GM12878 (cell line): Measurements from ENCODE around the gene RPL18. TPM values are rescaled to one million over a fixed set of nuclear protein-coding genes. Genes with fewer than 3 reads are reported as not detected.

ENCODE experiments used
- ATAC-seq: fragments of 200-7000 bp; cut with Tn5 transposase; 3 replicates; pipeline ENCODE4 v1.9.1; 2020; ENCODE audit warnings: mild to moderate bottlenecking, moderate library complexity
- BruUV-seq: library from RNA; stranded (reverse); fragments of 400-500 nt; replicated peaks from 2 replicates; lab custom pipeline; 2021; lab: Mats Ljungman, UMichigan
- CTCF ChIA-PET: fragments of 300-600 bp; sonication (Branson Sonifier 250); formaldehyde crosslinking; extraction: SDS; loops from one replicate; lab custom pipeline; 2021; ENCODE audit warnings: inconsistent platforms; lab: Yijun Ruan, JAX
- POLR2A ChIA-PET: fragments of 350-600 bp; formaldehyde crosslinking; extraction: SDS; loops from one replicate; lab custom pipeline; 2021; ENCODE audit warnings: inconsistent platforms; lab: Charles Lee
- RAD21 ChIA-PET: fragments of 300-600 bp; sonication (Branson Sonifier 250); formaldehyde crosslinking; loops from one replicate; lab custom pipeline; 2023; ENCODE audit warnings: antibody characterized with exemption; ENCODE audit not compliant: unreplicated experiment; lab: Charles Lee
- SMC1A ChIA-PET: fragments of 300-600 bp; sonication (Branson Sonifier 250); formaldehyde crosslinking; loops from one replicate; lab custom pipeline; 2023; ENCODE audit not compliant: unreplicated experiment, uncharacterized antibody; lab: Charles Lee
- DNase-seq: peaks from one replicate; pipeline ENCODE4 v3.0.0-alpha.2; 2011; ENCODE audit warnings: low read depth, low spot score
- FAIRE-seq: peaks from 3 replicates; lab custom pipeline; 2011; peaks lifted over from hg19 to GRCh38; lab: Jason Lieb, UNC
- H2AFZ ChIP-seq: 2 replicates; pipeline ENCODE4 v1.6.0; 2011; ENCODE audit warnings: low read depth, low read length, control low read depth; ENCODE audit not compliant: control insufficient read depth
- H3K27ac ChIP-seq: 2 replicates; pipeline ENCODE4 v1.5.1; 2011; ENCODE audit warnings: control low read depth; ENCODE audit not compliant: control insufficient read depth, insufficient read depth
- H3K27me3 ChIP-seq, 2 experiments: replicated peaks in 1 of 2; 2 replicates each; pipeline versions ENCODE4 v1.6.0 to v1.6.1; 2011; ENCODE audit warnings: low read length in 1 of 2; ENCODE audit not compliant: control insufficient read depth in 2 of 2, insufficient read depth in 2 of 2
- H3K36me3 ChIP-seq, 2 experiments: 2 replicates each; pipeline ENCODE4 v1.5.1; 2011; ENCODE audit warnings: low read length in 1 of 2; ENCODE audit not compliant: control insufficient read depth in 2 of 2, insufficient read depth in 2 of 2
- H3K4me1 ChIP-seq: 2 replicates; pipeline ENCODE4 v1.6.1; 2011; ENCODE audit warnings: mild to moderate bottlenecking, low read length, moderate library complexity, mixed read lengths; ENCODE audit not compliant: control insufficient read depth, insufficient read depth
- H3K4me2 ChIP-seq: 2 replicates; pipeline ENCODE4 v1.6.0; 2011; ENCODE audit warnings: control low read depth; ENCODE audit not compliant: control insufficient read depth, insufficient read depth
- H3K4me3 ChIP-seq: fragments of 200-600 bp; sonication (generic); 2 replicates; pipeline ENCODE4 v1.5.1; 2016
- H3K79me2 ChIP-seq: 2 replicates; pipeline ENCODE4 v1.6.0; 2011; ENCODE audit warnings: low read length; ENCODE audit not compliant: control insufficient read depth, insufficient read depth
- H3K9ac ChIP-seq: 2 replicates; pipeline ENCODE4 v1.8.0; 2011; ENCODE audit warnings: low read length, control low read depth, mixed read lengths; ENCODE audit not compliant: control insufficient read depth, insufficient read depth
- H3K9me3 ChIP-seq: replicated peaks from 3 replicates; pipeline ENCODE4 v1.5.1; 2011; ENCODE audit warnings: mild to moderate bottlenecking, low read length; ENCODE audit not compliant: control insufficient read depth, insufficient read depth
- H4K20me1 ChIP-seq: 2 replicates; pipeline ENCODE4 v1.6.0; 2011; ENCODE audit not compliant: control insufficient read depth, insufficient read depth
- JUNB ChIP-seq: IDR thresholded peaks from 2 replicates; pipeline ENCODE4 v1.6.1; 2016; ENCODE audit warnings: antibody characterized with exemption, mild to moderate bottlenecking
- MEF2A ChIP-seq: IDR thresholded peaks from 2 replicates; pipeline ENCODE4 v1.6.1; 2011; ENCODE audit warnings: low read depth, mild to moderate bottlenecking, low read length, moderate library complexity; ENCODE audit not compliant: insufficient read depth
- MTA3 ChIP-seq: IDR thresholded peaks from 2 replicates; pipeline ENCODE4 v1.6.1; 2012; ENCODE audit warnings: low read length, inconsistent platforms, borderline replicate concordance
- NR2F1 ChIP-seq: fragments of 450-650 bp; conservative IDR thresholded peaks from 2 replicates; pipeline ENCODE4 v1.6.1; 2017; ENCODE audit warnings: mild to moderate bottlenecking
- PML ChIP-seq: IDR thresholded peaks from 2 replicates; pipeline ENCODE4 v1.6.1; 2012; ENCODE audit warnings: low read length, inconsistent platforms
- YBX1 ChIP-seq: fragments of 450-650 bp; IDR thresholded peaks from 2 replicates; pipeline ENCODE4 v1.6.1; 2016; ENCODE audit warnings: antibody characterized with exemption
- ZBTB33 ChIP-seq: fragments of 450-650 bp; IDR thresholded peaks from 2 replicates; pipeline ENCODE4 v1.6.1; 2017; ENCODE audit warnings: mild to moderate bottlenecking
- ZNF274 ChIP-seq: IDR thresholded peaks from one replicate; pipeline ENCODE4 v1.8.0; 2011; ENCODE audit not compliant: insufficient read length, insufficient read depth
- WGBS: methylation state at CpG from one replicate; pipeline ENCODE4 v1.1.6; 2016; ENCODE audit warnings: low lambda C conversion rate; ENCODE audit not compliant: insufficient replicate concordance, insufficient coverage; ENCODE audit errors: missing lambda C conversion rate; 5-methylcytosine and 5-hydroxymethylcytosine counted together
- in situ Hi-C: fragments of 300-500 bp; cut with MboI; formaldehyde crosslinking; loops from 9 replicates; pipeline ENCODE4 v1.14.3; 2018; ENCODE audit warnings: mixed read lengths
- intact Hi-C: fragments of 100-400 bp; cut with micrococcal nuclease; formaldehyde crosslinking; loops from one replicate; pipeline ENCODE4 v1.14.2; 2022; ENCODE audit not compliant: unreplicated experiment
- polyA plus RNA-seq, 11 experiments: library from polyadenylated mRNA; depleted of rRNA in 4 of 11; unstranded in 6 of 11; stranded (reverse) in 5 of 11; fragments of >200 nt; fragmentation: Nextera tagmentation in 4 of 11; fragmentation: Illumina TruSeq in 1 of 11; extraction: Ambion mirVana in 4 of 11; extraction: Trizol in 1 of 11; gene quantifications; 1 replicate in 1 of 11; 2 replicates in 10 of 11; pipeline versions ENCODE4 v1.2.1 to v1.2.3, GENCODE V29; 2011 to 2016; ENCODE audit warnings: inconsistent platforms in 2 of 11, missing spikeins in 2 of 11, low read depth in 1 of 11
- total RNA-seq, 4 experiments: library from RNA; depleted of rRNA in 3 of 4; stranded (reverse); fragments of >200 nt in 3 of 4; fragmentation: Illumina TruSeq in 1 of 4; extraction: Trizol in 1 of 4; gene quantifications; 2 replicates each; pipeline versions ENCODE4 v1.2.1 to v1.2.3, GENCODE V29; 2013 to 2021
- TF ChIP-seq, protein P1 (sequence below): fragments of 450-650 bp; IDR thresholded peaks from 2 replicates; pipeline ENCODE4 v1.6.1; 2017; ENCODE audit warnings: borderline replicate concordance
- TF ChIP-seq, protein P2 (sequence below): fragments of 450-650 bp; IDR thresholded peaks from 2 replicates; pipeline ENCODE4 v1.6.1; 2016; ENCODE audit warnings: mild to moderate bottlenecking

RPL18 gene
- total and polyA plus RNA-seq, 10 of the 15 experiments (the other 5 are each of a cell fraction or from before 2014, with no cell fraction given): 393 to 4,267 (median 2,019) TPM

DNA sequence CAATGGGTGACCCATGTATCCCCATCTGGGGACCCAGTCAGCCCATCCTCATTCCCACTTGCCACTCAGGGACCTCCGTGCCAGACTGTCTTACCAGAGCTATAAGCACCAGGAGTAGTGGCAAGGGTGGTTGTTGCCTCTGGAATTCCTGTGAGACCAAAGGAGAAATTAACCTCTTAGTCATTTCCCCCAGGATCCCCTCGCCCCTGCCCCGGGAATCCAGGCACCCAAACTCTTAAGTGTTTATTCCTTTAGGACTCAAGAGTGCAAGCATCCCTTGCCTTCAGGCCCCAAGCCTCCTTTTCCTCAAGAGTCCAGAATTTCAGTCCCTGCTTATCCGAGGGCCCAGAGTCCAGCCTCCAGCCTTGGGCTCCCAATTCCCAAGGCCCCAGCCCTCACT lies 44.7 kb upstream of the RPL18 start (continued):
- TF ChIP-seq NR2F1 (no peak), ZNF274 (no peak), YBX1 (no peak)

DNA sequence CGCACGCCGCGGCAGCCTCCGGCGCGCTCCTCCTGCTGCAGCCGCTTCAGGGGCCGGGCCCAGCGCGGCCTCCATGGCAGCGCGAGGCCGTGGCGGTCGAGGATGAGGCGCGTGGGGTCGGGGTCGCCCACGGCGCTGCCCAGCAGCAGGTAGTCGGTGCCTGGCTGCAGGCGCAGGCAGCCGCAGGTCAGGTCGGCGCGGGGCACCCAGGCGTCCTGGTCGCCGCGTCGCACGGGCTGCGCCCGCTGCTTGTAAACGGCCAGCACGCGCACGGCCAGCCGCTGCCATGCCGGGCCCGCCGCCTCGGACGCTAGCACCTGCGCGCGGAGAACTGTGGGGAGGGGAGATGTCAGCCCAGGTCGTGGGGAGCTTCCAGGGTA lies 42.7 kb upstream of the RPL18 start:
- TF ChIP-seq, protein P1, sequence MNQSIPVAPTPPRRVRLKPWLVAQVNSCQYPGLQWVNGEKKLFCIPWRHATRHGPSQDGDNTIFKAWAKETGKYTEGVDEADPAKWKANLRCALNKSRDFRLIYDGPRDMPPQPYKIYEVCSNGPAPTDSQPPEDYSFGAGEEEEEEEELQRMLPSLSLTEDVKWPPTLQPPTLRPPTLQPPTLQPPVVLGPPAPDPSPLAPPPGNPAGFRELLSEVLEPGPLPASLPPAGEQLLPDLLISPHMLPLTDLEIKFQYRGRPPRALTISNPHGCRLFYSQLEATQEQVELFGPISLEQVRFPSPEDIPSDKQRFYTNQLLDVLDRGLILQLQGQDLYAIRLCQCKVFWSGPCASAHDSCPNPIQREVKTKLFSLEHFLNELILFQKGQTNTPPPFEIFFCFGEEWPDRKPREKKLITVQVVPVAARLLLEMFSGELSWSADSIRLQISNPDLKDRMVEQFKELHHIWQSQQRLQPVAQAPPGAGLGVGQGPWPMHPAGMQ: no peak
- TF ChIP-seq MEF2A (no peak), PML (no peak), MTA3 (no peak), ZBTB33 (no peak), JUNB (no peak)
- TF ChIP-seq, protein P2, sequence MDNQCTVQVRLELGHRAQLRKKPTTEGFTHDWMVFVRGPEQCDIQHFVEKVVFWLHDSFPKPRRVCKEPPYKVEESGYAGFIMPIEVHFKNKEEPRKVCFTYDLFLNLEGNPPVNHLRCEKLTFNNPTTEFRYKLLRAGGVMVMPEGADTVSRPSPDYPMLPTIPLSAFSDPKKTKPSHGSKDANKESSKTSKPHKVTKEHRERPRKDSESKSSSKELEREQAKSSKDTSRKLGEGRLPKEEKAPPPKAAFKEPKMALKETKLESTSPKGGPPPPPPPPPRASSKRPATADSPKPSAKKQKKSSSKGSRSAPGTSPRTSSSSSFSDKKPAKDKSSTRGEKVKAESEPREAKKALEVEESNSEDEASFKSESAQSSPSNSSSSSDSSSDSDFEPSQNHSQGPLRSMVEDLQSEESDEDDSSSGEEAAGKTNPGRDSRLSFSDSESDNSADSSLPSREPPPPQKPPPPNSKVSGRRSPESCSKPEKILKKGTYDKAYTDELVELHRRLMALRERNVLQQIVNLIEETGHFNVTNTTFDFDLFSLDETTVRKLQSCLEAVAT: no peak
- ChIA-PET SMC1A (no interaction called here), POLR2A (interaction anchor here (0.7 kb wide), 1 partner anchor 17 kb away, joined by 3 read pairs; no protein-coding TSS in a partner anchor), CTCF (interaction anchor here (1.0 to 3.6 kb wide), 2 partner anchors 13 to 53 kb away, joined by 3 to 20 read pairs; no protein-coding TSS in a partner anchor), RAD21 (interaction anchor here (0.9 kb wide), 1 partner anchor 16 kb away, joined by 4 read pairs; the partner anchor contains the start of gene CA11)
- Histone ChIP-seq H3K79me2 (no peaks in the 10 kb centered on the region), H3K9me3 (no peaks in the 10 kb centered on the region; the same call in 2 of the 3 replicates), H4K20me1 (no peaks in the 10 kb centered on the region), H3K36me3 (no peaks in the 10 kb centered on the region), H2AFZ (no peak overlapping the region; the same call in 1 of the 2 replicates), H3K4me1 (peaks cover 9% of the 10 kb centered on the region), H3K27ac (no peak overlapping the region), H3K27me3 (no peaks in the 10 kb centered on the region), H3K4me3 (no peak overlapping the region), H3K9ac (no peak overlapping the region), H3K4me2 (no peak overlapping the region)
- ATAC-seq (no peak), DNase-seq (no peak), FAIRE-seq (no peak)
- 90% methylated on average over 22 of the region's 50 CpGs for WGBS
- no TSS peak for BruUV-seq
- in situ Hi-C loops: no loop called here
- intact Hi-C loops: loop anchor here (5.0 kb wide), 1 partner anchor 121 kb away; no protein-coding TSS in a partner anchor
